K562 (cell line): ENCODE results near the gene WDPCP. TPM values are rescaled to one million over a fixed set of nuclear protein-coding genes. Genes with fewer than 3 reads are reported as not detected.

Experiments
- BCLAF1 ChIP-seq, 2 experiments: fragments of 450-650 bp in 1 of 2; IDR thresholded peaks; 2 replicates each; pipeline ENCODE4 v1.6.1; 2011 to 2017; ENCODE audit warnings: low read depth in 2 of 2, antibody characterized with exemption in 1 of 2, borderline replicate concordance in 1 of 2, low read length in 1 of 2, mild to moderate bottlenecking in 1 of 2, mixed read lengths in 1 of 2; ENCODE audit not compliant: control insufficient read depth in 1 of 2
- CHD4 ChIP-seq: fragments of 200-600 bp; sonication (generic); IDR thresholded peaks from 3 replicates; pipeline ENCODE4 v1.6.1; 2012; ENCODE audit warnings: low read depth, mild to moderate bottlenecking, mixed read lengths, low read length, inconsistent platforms; ENCODE audit not compliant: insufficient read depth, insufficient replicate concordance, poor library complexity, severe bottlenecking
- FOXP4 ChIP-seq: sonication (generic); formaldehyde crosslinking; IDR thresholded peaks from 2 replicates; pipeline ENCODE4 v1.8.0; 2022; ENCODE audit warnings: mild to moderate bottlenecking, missing genetic modification reagents, borderline replicate concordance
- HES1 ChIP-seq: fragments of 450-650 bp; IDR thresholded peaks from 2 replicates; pipeline ENCODE4 v1.6.1; 2016; ENCODE audit warnings: low read depth, mild to moderate bottlenecking, moderate library complexity
- HOMEZ ChIP-seq: fragments of 250-450 bp; sonication (Bioruptor Pico); IDR thresholded peaks from 2 replicates; pipeline ENCODE4 v1.4.0; 2020; ENCODE audit warnings: mild to moderate bottlenecking, moderate library complexity
- KDM5B ChIP-seq: fragments of 200-600 bp; sonication (generic); IDR thresholded peaks from 2 replicates; pipeline ENCODE4 v1.6.1; 2012; ENCODE audit warnings: low read depth, mild to moderate bottlenecking, moderate library complexity, low read length, control low read depth, inconsistent platforms; ENCODE audit not compliant: insufficient replicate concordance
- KLF16 ChIP-seq: IDR thresholded peaks from 2 replicates; pipeline ENCODE4 v1.6.1; 2016; ENCODE audit warnings: antibody characterized with exemption
- RAD51 ChIP-seq: fragments of 450-650 bp; IDR thresholded peaks from 2 replicates; pipeline ENCODE4 v1.7.1; 2016; ENCODE audit warnings: low read depth, mild to moderate bottlenecking, borderline replicate concordance
- SFPQ ChIP-seq: fragments of 200-400 bp; formaldehyde crosslinking; IDR thresholded peaks from 2 replicates; pipeline ENCODE4 v1.6.1; 2017; ENCODE audit warnings: mild to moderate bottlenecking, low read depth, low read length, moderate library complexity
- TBL1XR1 ChIP-seq, 2 experiments: IDR thresholded peaks; 2 replicates each; pipeline ENCODE4 v1.6.1; 2012; ENCODE audit warnings: improper control_type of control experiment in 2 of 2, low read length in 2 of 2, mild to moderate bottlenecking in 1 of 2
- WHSC1 ChIP-seq: IDR thresholded peaks from one replicate; pipeline ENCODE4 v1.6.1; 2012; ENCODE audit warnings: low read length, control low read depth, inconsistent platforms
- ZBTB43 ChIP-seq: sonication (generic); formaldehyde crosslinking; IDR thresholded peaks from 2 replicates; pipeline ENCODE4 v1.8.0; 2023; ENCODE audit warnings: mild to moderate bottlenecking, missing genetic modification reagents
- ZNF224 ChIP-seq: sonication (generic); formaldehyde crosslinking; IDR thresholded peaks from 2 replicates; pipeline ENCODE4 v1.8.0; 2022; ENCODE audit warnings: mild to moderate bottlenecking, missing genetic modification reagents
- ZNF551 ChIP-seq: fragments of 250-450 bp; sonication (Bioruptor Pico); IDR thresholded peaks from 2 replicates; pipeline ENCODE4 v1.5.0; 2021; ENCODE audit warnings: mild to moderate bottlenecking, moderate library complexity
- polyA plus RNA-seq, 8 experiments: library from polyadenylated mRNA; depleted of rRNA in 4 of 8; stranded (reverse) in 5 of 8; unstranded in 3 of 8; fragments of >200 nt; fragmentation: Nextera tagmentation in 2 of 8; fragmentation: Illumina TruSeq in 1 of 8; extraction: Ambion mirVana in 2 of 8; extraction: Trizol in 1 of 8; gene quantifications; 2 replicates each; pipeline versions ENCODE4 v1.2.1 to v1.2.3, GENCODE V29; 2011 to 2014; ENCODE audit warnings: inconsistent platforms in 1 of 8, missing spikeins in 1 of 8
- total RNA-seq, 7 experiments: library from RNA; depleted of rRNA in 6 of 7; stranded (reverse); fragments of >200 nt in 6 of 7; fragmentation: Illumina TruSeq in 2 of 7; extraction: Trizol in 2 of 7; gene quantifications; 2 replicates each; pipeline versions ENCODE4 v1.2.1 to v1.2.3, GENCODE V29; 2011 to 2021; ENCODE audit warnings: low replicate concordance in 1 of 7

Gene WDPCP
- total and polyA plus RNA-seq, 9 of the 15 experiments (the other 6 are each of a cell fraction or from before 2014, with no cell fraction given): 1.4 to 6.4 (median 5.5) TPM

- TF ChIP-seq FOXP4 (CRISPR knock-in tag): no peak
- TF ChIP-seq WHSC1: no peak
- TF ChIP-seq TBL1XR1 (IDR thresholded peaks at IDR 0.05; ENCODE audit: low read length in 2 of 2): no peak
- TF ChIP-seq RAD51: peak; percentile 66; the same call in 1 of the 2 replicates
- no peak for TF ChIP-seq ZNF224 (CRISPR knock-in tag)
- TF ChIP-seq ZNF551 (CRISPR knock-in tag): no peak
- TF ChIP-seq CHD4: no peak
- TF ChIP-seq SFPQ: no peak
- no peak for TF ChIP-seq ZBTB43 (CRISPR knock-in tag)
- TF ChIP-seq BCLAF1 (IDR thresholded peaks at IDR 0.05; ENCODE audit: borderline replicate concordance in 1 of 2, control insufficient read depth in 1 of 2, low read depth in 2 of 2, low read length in 1 of 2): no peak
- no peak for TF ChIP-seq KLF16
- TF ChIP-seq HOMEZ (CRISPR knock-in tag): no peak
- TF ChIP-seq HES1: no peak
- TF ChIP-seq KDM5B: no peak
Observed at GRCh38 chr2:63424329-63425078, 163.8 kb downstream of the WDPCP start (continued).
